Thyroid gland (tissue), 4 donors: ENCODE results near the gene TBCCD1.

Experiments used
- CTCF ChIP-seq, 6 experiments: fragments of 200-600 bp in 3 of 6; fragments of 450-650 bp in 3 of 6; sonication (generic) in 3 of 6; IDR thresholded peaks; one replicate each; pipeline ENCODE4 v1.5.1; 2016 to 2019; ENCODE audit warnings: antibody characterized with exemption in 6 of 6, mild to moderate bottlenecking in 2 of 6, inconsistent platforms in 1 of 6, moderate library complexity in 1 of 6
- POLR2A ChIP-seq, 2 donors: fragments of 450-650 bp; IDR thresholded peaks; one replicate each; pipeline ENCODE4 v1.6.1; 2017; ENCODE audit warnings: antibody characterized with exemption in 2 of 2, mild to moderate bottlenecking in 2 of 2, moderate library complexity in 1 of 2

DNA sequence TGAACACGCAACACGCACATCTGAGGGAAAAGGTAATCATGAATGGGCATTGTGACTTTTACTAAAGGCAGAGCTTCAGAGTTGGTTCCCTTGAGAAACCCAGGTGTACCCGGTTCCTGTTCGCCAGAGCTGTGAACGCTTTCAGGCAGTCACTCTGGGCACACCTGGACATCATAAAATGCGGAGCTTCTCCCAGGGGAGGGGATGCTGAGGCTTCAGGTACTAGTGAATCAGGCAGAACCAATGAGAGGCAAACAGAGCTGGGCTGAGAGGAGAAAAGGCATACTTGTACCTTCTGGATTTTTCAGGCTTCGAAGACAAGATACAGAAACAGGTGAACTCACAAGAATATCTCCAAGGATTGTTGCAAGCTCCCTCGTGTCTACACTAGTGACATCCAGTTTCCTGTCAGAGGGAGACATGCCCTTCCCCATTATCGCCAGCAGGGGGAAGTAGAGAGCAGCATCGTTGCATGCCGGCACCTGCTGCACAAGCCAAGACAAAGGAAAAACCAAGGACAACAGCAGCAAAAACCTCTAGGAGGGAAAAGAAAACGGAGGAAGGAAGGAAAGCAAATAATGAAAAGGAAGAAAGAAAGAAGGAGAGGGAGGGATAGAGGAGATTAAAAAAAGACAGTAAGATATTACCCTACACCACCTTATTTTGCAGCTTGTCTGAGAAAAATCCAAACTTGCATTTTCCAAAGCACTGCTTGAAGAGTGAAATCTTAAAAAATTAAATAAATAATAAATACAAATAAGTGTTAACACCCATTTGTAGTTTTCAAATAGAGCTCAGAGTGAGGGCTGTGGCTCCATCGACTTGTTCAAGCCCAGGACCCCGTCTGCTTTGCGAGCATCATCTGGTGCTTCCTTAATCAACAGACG lies 47.7 kb upstream of the TBCCD1 start:
- peak; percentile 81 to 95 (median 88) for TF ChIP-seq CTCF (IDR thresholded peaks at IDR 0.05)
- TF ChIP-seq POLR2A (IDR thresholded peaks at IDR 0.05): no peak
